NCI-H1105 (cell line): ENCODE data around the gene RMND1.

ENCODE experiments used
- DNase-seq: peaks from one replicate; lab custom pipeline; 2025; lab: John Stamatoyannopoulos, UW

Gene RMND1

DNA sequence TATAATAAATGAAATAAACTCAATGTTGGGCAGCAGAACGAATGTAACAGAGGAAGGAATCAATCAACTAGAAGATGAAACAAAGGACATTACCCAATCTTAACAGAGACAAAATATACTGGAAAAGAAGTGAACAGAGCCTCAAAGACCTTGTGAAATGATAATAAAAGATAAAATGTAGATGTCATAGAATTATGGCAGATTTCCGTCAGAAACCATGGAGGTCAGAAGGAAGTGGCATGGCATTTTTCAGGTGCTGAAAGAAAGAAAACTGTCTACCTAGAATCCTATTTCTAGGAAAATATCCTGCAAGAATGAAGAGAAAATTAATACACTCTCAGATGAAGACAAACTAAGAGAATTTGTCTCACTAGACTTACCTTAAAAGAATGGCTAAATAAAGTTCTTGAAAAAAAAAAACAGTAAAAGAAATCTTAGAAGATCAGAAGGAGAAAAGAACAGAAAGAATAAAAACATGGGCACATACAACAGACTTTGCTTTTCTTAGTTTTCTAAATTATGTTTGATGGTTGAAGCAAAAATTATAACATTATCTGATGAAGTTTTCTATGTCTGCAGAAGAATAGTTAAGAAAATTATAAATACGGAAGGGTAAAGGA is 37.2 kb downstream of the RMND1 start:
- no peak for DNase-seq

GRCh38 chr6:151413372-151414145 is 38.4 kb downstream of the RMND1 start:
- no peak for DNase-seq

DNA sequence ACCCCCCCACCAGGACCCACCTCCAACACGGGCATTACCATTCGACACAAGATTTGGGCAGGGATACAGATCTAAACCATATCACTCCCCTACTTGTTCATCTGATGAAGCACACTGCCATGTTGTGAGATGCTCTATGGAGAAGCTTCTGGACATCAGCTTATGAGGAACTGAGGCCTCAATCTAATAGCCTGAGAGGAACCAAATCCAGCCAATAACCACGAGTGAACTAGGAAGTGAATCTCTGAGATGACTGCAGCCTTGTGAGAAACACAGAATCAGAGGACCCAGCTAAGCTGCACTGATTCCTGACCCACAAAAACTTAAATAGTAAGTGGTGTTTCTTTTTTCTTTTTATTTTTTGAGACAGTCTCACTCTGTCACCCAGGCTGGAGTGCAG is 39.0 kb downstream of the RMND1 start:
- DNase-seq, result no peak

GRCh38 chr6:151409679-151410078 is 42.2 kb downstream of the RMND1 start:
- DNase-seq, result no peak

DNA sequence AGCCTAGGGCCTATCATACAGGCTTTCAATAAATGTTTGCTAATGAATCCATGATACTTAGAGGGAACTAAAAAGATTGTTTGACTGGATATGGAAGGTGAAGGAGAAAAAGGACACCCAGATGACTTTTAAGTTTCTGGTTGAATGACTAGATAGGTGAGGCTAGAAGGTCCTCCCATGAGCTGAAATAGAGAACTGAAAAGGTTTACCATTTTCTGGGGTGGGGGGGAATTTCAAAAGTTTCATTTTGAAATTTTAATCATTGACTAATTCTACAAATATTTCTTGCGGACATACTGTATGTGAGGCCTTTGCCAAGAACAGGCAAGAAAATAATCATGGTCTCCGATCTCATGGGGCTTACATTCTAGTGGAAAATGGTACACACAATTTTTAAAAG is 42.7 kb downstream of the RMND1 start:
- DNase-seq, result no peak

- no peak for DNase-seq
Observed at GRCh38 chr6:151408858-151409257, 43.1 kb downstream of the RMND1 start.

GRCh38 chr6:151403919-151404308 is 48.0 kb downstream of the RMND1 start:
- no peak for DNase-seq

DNA sequence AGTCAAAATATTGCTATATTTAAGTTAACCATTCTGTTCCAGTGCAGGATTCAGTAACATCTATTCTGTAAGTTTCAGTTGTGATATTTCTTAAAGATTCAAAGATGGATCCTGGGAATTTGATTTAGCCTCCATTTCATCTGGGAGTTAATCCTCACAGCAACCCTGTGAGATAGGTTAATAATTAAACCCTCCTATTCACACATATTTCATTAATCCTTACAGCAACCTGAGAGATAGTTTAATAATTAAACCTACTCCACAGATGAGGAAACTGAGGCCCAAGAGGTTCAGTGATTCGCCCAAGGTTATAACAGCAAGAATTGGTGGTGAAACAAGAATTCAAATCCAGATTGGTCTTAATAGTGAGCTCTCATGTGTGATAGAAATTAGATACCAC is 49.7 kb downstream of the RMND1 start:
- DNase-seq, result no peak

DNA sequence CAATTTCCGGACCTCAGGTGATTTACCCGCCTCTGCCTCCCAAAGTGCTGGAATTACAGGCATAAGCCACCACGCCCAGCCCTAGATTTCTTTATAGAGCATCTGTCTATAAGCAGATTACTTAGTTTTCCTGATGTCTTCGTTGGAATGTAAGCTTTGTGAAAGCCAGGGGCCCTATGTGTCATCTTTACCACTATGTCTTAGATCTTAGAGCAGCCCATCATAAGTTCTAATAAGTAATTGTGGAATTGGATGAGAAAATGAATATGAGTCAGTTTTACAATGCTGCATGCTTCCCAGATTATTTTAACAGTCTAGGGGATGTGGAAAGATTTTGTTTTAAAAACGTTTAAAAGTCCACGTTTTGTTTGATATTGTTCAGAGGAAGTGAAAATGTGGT is 51.5 kb downstream of the RMND1 start:
- DNase-seq, result no peak

GRCh38 chr6:151399679-151400078 is 52.2 kb downstream of the RMND1 start:
- DNase-seq, result no peak

GRCh38 chr6:151393410-151393809 is 58.5 kb downstream of the RMND1 start:
- no peak for DNase-seq

- DNase-seq, result no peak
Observed at GRCh38 chr6:151392427-151392826, 59.5 kb downstream of the RMND1 start.

DNA sequence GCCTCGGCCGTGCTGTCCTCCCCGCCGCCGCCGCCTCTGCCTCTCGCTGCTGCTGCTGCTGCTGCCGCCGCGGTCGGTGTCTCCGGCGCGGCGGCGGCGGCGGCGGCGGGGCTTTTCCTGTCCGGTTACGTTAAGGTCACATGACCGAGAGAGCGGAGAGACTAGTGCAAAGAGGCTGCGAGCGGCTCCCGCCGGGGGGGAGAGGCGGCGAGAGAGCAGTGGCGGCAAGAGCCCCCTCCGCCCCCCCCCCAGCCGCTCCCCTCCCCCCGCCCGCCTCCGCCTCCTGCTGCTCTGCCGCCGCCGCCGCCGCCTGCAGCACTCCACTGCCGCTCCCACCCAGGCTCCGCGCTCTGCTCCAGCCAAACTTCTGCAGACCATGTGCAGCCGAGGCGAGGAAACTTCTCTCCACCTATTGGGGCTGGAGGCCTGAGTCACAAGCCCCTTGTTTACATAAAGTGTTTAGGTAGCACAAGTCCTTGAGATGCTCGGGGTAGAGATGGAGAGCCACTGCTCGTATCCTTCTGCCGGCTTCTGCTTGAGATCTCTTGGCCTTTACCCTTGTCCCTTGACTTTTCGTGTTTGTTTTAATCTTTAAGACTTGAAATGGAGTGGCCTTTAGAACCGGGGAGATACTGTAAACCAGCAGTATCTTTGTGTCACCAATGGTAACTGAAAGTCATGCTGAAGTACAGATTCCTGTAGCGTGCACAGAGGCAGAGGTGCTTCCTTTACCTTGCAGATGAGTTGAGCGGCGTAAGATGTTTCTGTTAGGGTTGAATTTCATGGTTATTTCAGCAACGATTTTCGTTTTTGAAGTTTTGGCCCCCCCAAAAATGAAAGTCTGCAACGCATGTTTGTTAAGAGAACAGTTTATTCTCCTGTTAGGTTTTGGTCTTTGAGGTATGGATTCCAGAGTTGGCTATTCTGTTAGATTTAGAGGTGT is 60.2 kb downstream of the RMND1 start, which contains the start of gene ZBTB2:
ZBTB2 (minus strand) TSS at position 89 of the 943 bp plus-strand sequence. CDS start 17,922 bp downstream, outside the sequence.
- peak; percentile 61 for DNase-seq

GRCh38 chr6:151390851-151391470 is 61.0 kb downstream of the RMND1 start:
- DNase-seq, result peak; percentile 72

DNA sequence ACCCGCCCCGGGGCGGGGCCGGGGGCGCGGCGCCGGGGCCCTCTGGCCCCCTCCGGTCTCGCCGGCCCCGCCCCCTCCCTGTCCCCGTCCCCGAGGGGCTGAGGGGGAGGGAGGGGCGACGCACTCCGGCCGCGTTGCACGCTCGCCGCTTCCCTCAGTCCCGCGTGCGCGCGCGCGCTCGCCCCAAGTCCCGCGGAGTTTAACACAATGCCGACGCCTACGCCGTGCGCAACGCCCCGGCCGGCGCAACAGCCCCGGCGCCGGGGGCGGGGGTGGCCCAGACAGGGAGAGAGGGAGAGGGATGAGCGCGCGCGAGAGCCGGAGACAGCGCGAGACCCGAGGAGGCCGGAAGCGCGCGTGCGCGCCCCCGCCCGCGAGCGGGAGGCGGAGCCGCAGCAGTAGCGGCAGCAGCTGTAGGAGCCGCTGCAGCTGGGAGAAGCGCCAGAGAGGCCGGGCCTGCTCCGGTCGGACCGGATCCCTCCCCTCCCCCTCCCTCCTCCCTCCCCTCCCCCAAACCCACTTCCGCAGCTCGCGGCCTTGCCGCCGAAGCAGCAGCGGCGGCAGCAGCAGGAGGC is 61.6 kb downstream of the RMND1 start:
- peak; percentile 98 for DNase-seq

- DNase-seq, result peak; percentile 54
Observed at GRCh38 chr6:151389618-151390275, 62.2 kb downstream of the RMND1 start.

DNA sequence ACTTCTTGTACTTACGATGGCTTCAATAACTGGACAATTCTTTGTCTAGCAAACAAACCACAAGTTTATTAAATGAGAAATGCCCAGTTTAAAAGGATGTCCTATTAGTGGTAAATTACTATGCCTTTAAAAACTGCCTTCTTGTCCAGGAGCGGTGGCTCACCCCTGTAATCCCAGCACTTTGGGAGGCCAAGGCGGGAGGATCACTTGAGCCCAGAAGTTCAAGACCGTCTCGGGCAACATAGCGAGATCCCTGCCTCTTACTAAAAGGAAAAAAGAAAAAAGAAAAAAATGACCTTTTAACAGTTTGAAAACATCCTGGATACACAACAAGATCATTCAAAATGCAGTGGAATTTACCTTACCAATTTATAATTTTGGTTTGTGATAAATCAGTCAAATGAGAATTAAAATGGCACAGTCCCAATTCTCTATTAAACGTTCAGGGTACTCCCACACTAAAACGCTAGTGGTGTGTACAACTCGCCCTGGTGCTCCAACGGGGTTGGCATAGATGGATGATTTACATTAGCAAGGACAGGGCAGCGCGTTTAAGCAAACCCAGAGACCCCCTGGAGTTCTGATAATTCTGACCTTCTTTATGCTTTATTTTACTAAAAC is 62.8 kb downstream of the RMND1 start:
- no peak for DNase-seq

GRCh38 chr6:151388236-151388635 is 63.7 kb downstream of the RMND1 start:
- no peak for DNase-seq

- no peak for DNase-seq
Observed at GRCh38 chr6:151387175-151387970, 64.6 kb downstream of the RMND1 start.

GRCh38 chr6:151385177-151385576 is 66.7 kb downstream of the RMND1 start:
- no peak for DNase-seq
